ENCODE measurements around the gene NCF2. TPM values are rescaled to one million over a fixed set of nuclear protein-coding genes. Genes with fewer than 3 reads are reported as not detected.

Gene NCF2
- 9.8 TPM for total RNA-seq

GRCh38 chr1:183590244-183591191 lies at the start of gene NCF2:
NCF2 (minus strand) TSS chr1:183590459; CDS start chr1:183590329, 130 bp downstream.
- H3K27ac ChIP-seq = peak within 1 kb of the TSS in 1 of 2 donors; percentile 8
- H3K4me1 ChIP-seq = no peaks in the 10 kb centered on the region
- no peaks in the 10 kb centered on the region for H3K27me3 ChIP-seq
- TF ChIP-seq CTCF (IDR thresholded peaks at IDR 0.05) = no peak
- H3K36me3 ChIP-seq = no peaks in the 10 kb centered on the region
- H3K4me3 ChIP-seq = peak within 1 kb of the TSS in 1 of 2 donors; percentile 16
- intact Hi-C loops (cut with DNase I) = no loop called here
- peak in 1 of 2 donors; percentile 64 for DNase-seq (ENCODE audit: low spot score in 2 of 2)
- H3K9me3 ChIP-seq = no peaks in the 10 kb centered on the region

- H3K27me3 ChIP-seq = no peaks in the 10 kb centered on the region
- H3K36me3 ChIP-seq = no peaks in the 10 kb centered on the region
- H3K27ac ChIP-seq = no peak overlapping the region
- H3K9me3 ChIP-seq = no peaks in the 10 kb centered on the region
- TF ChIP-seq CTCF (IDR thresholded peaks at IDR 0.05) = no peak
- intact Hi-C loops (cut with DNase I) = loop anchor here (10.0 kb wide), 5 partner anchors 324 to 1116 kb away; partner anchors contain the start of genes C1orf21, EDEM3 and LAMC1
- no peak overlapping the region for H3K4me3 ChIP-seq
- DNase-seq (ENCODE audit: low spot score in 2 of 2) = no peak
- no peaks in the 10 kb centered on the region for H3K4me1 ChIP-seq
These were observed 48.6 kb upstream of the NCF2 start for GRCh38 chr1:183638649-183639387.

- Histone ChIP-seq H3K9me3 (no peaks in the 10 kb centered on the region), H3K36me3 (no peaks in the 10 kb centered on the region), H3K27me3 (no peaks in the 10 kb centered on the region), H3K27ac (peak overlapping the region in 1 of 2 donors; percentile 95), H3K4me1 (no peaks in the 10 kb centered on the region), H3K4me3 (peak overlapping the region in 1 of 2 donors; percentile 97)
- TF ChIP-seq CTCF (IDR thresholded peaks at IDR 0.05) = no peak
- intact Hi-C loops (cut with DNase I) = loop anchor here (10.0 kb wide), 5 partner anchors 322 to 1118 kb away; partner anchors contain the start of genes C1orf21, EDEM3 and LAMC1
- no peak for DNase-seq (ENCODE audit: low spot score in 2 of 2)
These were observed 46.5 kb upstream of the NCF2 start for GRCh38 chr1:183636783-183637182.

GRCh38 chr1:183636334-183636682 lies 46.0 kb upstream of the NCF2 start:
- H3K4me1 ChIP-seq = peaks cover 0 to under 1% of the 10 kb centered on the region in 2 donors
- H3K9me3 ChIP-seq = no peaks in the 10 kb centered on the region
- no peaks in the 10 kb centered on the region for H3K27me3 ChIP-seq
- no peak for TF ChIP-seq CTCF (IDR thresholded peaks at IDR 0.05)
- peak overlapping the region; percentile 95 to 99 for H3K27ac ChIP-seq
- peak overlapping the region; percentile 93 to 97 for H3K4me3 ChIP-seq
- peaks cover 0 to 2% of the 10 kb centered on the region in 2 donors for H3K36me3 ChIP-seq
- intact Hi-C loops (cut with DNase I) = loop anchor here (10.0 kb wide), 5 partner anchors 322 to 1118 kb away; partner anchors contain the start of genes C1orf21, EDEM3 and LAMC1
- DNase-seq (ENCODE audit: low spot score in 2 of 2) = no peak

- intact Hi-C loops (cut with DNase I) = loop anchor here (1.0 to 10.0 kb wide), 7 partner anchors 26 to 1119 kb away; partner anchors contain the start of genes C1orf21, EDEM3 and LAMC1
- H3K36me3 ChIP-seq = peaks cover 0 to 8% of the 10 kb centered on the region in 2 donors
- peak within 1 kb of the TSS; percentile 93 to 97 for H3K4me3 ChIP-seq
- H3K27me3 ChIP-seq = no peaks in the 10 kb centered on the region
- H3K4me1 ChIP-seq = peaks cover 0 to 6% of the 10 kb centered on the region in 2 donors
- no peaks in the 10 kb centered on the region for H3K9me3 ChIP-seq
- DNase-seq (ENCODE audit: low spot score in 2 of 2) = peak; percentile 85 to 97
- H3K27ac ChIP-seq = peak within 1 kb of the TSS; percentile 95 to 99
- no peak for TF ChIP-seq CTCF (IDR thresholded peaks at IDR 0.05)
These were observed 45.5 kb upstream of the NCF2 start, which contains the start of gene ARPC5 for GRCh38 chr1:183635606-183636333. ARPC5 (minus strand) TSS chr1:183635783; CDS start chr1:183635659, 124 bp downstream.

Measured in ascending aorta (tissue), 2 donors.